ENCODE measurements around the gene ZMIZ1. TPM values are rescaled to one million over a fixed set of nuclear protein-coding genes. Genes with fewer than 3 reads are reported as not detected.

ZMIZ1 gene
- total RNA-seq, 1 donor from 2014 or later: 46.2 TPM

- DNase-seq (ENCODE audit: low spot score): no peak
- H3K36me3 Mint-ChIP-seq (ENCODE audit: low read depth): peaks cover 3% of the 10 kb centered on the region
- no peak overlapping the region for H3K4me3 Mint-ChIP-seq (ENCODE audit: unreplicated experiment)
- no peaks in the 10 kb centered on the region for H3K27me3 Mint-ChIP-seq (ENCODE audit: low read depth)
- no peaks in the 10 kb centered on the region for H3K9me3 Mint-ChIP-seq (ENCODE audit: low read depth)
- no peaks in the 10 kb centered on the region for H3K4me1 Mint-ChIP-seq (ENCODE audit: low read depth)
- TF ChIP-seq, protein P1, sequence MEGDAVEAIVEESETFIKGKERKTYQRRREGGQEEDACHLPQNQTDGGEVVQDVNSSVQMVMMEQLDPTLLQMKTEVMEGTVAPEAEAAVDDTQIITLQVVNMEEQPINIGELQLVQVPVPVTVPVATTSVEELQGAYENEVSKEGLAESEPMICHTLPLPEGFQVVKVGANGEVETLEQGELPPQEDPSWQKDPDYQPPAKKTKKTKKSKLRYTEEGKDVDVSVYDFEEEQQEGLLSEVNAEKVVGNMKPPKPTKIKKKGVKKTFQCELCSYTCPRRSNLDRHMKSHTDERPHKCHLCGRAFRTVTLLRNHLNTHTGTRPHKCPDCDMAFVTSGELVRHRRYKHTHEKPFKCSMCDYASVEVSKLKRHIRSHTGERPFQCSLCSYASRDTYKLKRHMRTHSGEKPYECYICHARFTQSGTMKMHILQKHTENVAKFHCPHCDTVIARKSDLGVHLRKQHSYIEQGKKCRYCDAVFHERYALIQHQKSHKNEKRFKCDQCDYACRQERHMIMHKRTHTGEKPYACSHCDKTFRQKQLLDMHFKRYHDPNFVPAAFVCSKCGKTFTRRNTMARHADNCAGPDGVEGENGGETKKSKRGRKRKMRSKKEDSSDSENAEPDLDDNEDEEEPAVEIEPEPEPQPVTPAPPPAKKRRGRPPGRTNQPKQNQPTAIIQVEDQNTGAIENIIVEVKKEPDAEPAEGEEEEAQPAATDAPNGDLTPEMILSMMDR (IDR thresholded peaks at IDR 0.05): no peak
- H3K27ac Mint-ChIP-seq (ENCODE audit: unreplicated experiment): no peak overlapping the region
These were observed 184.9 kb downstream of the ZMIZ1 start for GRCh38 chr10:79253704-79254103.

GRCh38 chr10:79254333-79255006 lies 185.7 kb downstream of the ZMIZ1 start:
- no peaks in the 10 kb centered on the region for H3K4me1 Mint-ChIP-seq (ENCODE audit: low read depth)
- DNase-seq (ENCODE audit: low spot score): no peak
- no peaks in the 10 kb centered on the region for H3K9me3 Mint-ChIP-seq (ENCODE audit: low read depth)
- TF ChIP-seq, protein P1 (IDR thresholded peaks at IDR 0.05): no peak
- no peaks in the 10 kb centered on the region for H3K27me3 Mint-ChIP-seq (ENCODE audit: low read depth)
- H3K27ac Mint-ChIP-seq (ENCODE audit: unreplicated experiment): no peak overlapping the region
- H3K36me3 Mint-ChIP-seq (ENCODE audit: low read depth): peaks cover 3% of the 10 kb centered on the region
- no peak overlapping the region for H3K4me3 Mint-ChIP-seq (ENCODE audit: unreplicated experiment)

- no peak overlapping the region for H3K4me3 Mint-ChIP-seq (ENCODE audit: unreplicated experiment)
- no peak overlapping the region for H3K27ac Mint-ChIP-seq (ENCODE audit: unreplicated experiment)
- no peaks in the 10 kb centered on the region for H3K9me3 Mint-ChIP-seq (ENCODE audit: low read depth)
- no peaks in the 10 kb centered on the region for H3K4me1 Mint-ChIP-seq (ENCODE audit: low read depth)
- TF ChIP-seq, protein P1 (IDR thresholded peaks at IDR 0.05): no peak
- H3K27me3 Mint-ChIP-seq (ENCODE audit: low read depth): no peaks in the 10 kb centered on the region
- DNase-seq (ENCODE audit: low spot score): no peak
- H3K36me3 Mint-ChIP-seq (ENCODE audit: low read depth): peaks cover 4% of the 10 kb centered on the region
These were observed 186.3 kb downstream of the ZMIZ1 start for GRCh38 chr10:79255007-79255507.

- H3K9me3 Mint-ChIP-seq (ENCODE audit: low read depth): no peaks in the 10 kb centered on the region
- H3K27me3 Mint-ChIP-seq (ENCODE audit: low read depth): no peaks in the 10 kb centered on the region
- H3K4me1 Mint-ChIP-seq (ENCODE audit: low read depth): no peaks in the 10 kb centered on the region
These were observed 187.6 kb downstream of the ZMIZ1 start for GRCh38 chr10:79256264-79256806.

DNA sequence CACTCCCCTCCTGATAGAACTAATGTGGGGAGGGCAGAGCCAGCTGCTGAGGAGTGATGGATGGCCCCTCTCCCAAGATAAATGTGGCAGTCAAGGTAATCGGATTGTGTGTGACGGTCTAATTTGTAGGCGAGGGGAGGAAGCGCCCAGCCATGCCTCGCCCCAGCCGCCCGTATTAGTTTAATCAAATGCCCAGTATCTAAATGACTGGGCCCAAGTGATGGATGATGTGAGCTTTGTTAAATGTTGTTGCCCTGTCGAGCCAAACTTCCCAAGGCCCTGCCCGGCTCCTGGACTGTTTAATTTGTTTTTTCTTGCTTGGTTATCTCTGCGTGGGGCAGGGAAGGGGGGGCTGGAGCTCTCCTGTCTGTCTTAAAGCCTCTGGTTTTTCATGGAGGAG lies 190.1 kb downstream of the ZMIZ1 start:
- Mint-ChIP-seq H3K4me3 (ENCODE audit: unreplicated experiment) (no peak overlapping the region), H3K9me3 (ENCODE audit: low read depth) (no peaks in the 10 kb centered on the region), H3K27ac (ENCODE audit: unreplicated experiment) (no peak overlapping the region), H3K27me3 (ENCODE audit: low read depth) (no peaks in the 10 kb centered on the region), H3K4me1 (ENCODE audit: low read depth) (peaks cover under 1% of the 10 kb centered on the region), H3K36me3 (ENCODE audit: low read depth) (peaks cover 4% of the 10 kb centered on the region)
- no peak for DNase-seq (ENCODE audit: low spot score)
- TF ChIP-seq, protein P1 (IDR thresholded peaks at IDR 0.05): no peak

More at GRCh38 chr10:79256264-79256806, 187.6 kb downstream of the ZMIZ1 start:
- H3K36me3 Mint-ChIP-seq (ENCODE audit: low read depth): peaks cover 4% of the 10 kb centered on the region
- TF ChIP-seq, protein P1 (IDR thresholded peaks at IDR 0.05): no peak
- no peak for DNase-seq (ENCODE audit: low spot score)
- H3K4me3 Mint-ChIP-seq (ENCODE audit: unreplicated experiment): no peak overlapping the region
- no peak overlapping the region for H3K27ac Mint-ChIP-seq (ENCODE audit: unreplicated experiment)
